Endothelial cell of umbilical vein (primary cell): ENCODE measurements around the gene CARD6. TPM values are rescaled to one million over a fixed set of nuclear protein-coding genes. Genes with fewer than 3 reads are reported as not detected.
A peak's percentile ranks its signal among the peaks of the same experiment; 100 is the strongest.

Experiments used
- BruUV-seq: library from RNA; stranded (reverse); fragments of 400-500 nt; replicated peaks from 2 replicates; lab custom pipeline; 2021; lab: Mats Ljungman, UMichigan
- CTCF ChIA-PET: fragments of 300-600, 350-600 bp; sonication (Branson Sonifier 250); formaldehyde crosslinking; loops from one replicate; lab custom pipeline; 2021; ENCODE audit warnings: antibody characterized with exemption, inconsistent platforms; lab: Charles Lee
- POLR2A ChIA-PET: fragments of 300-600, 350-600 bp; sonication (Branson Sonifier 250); formaldehyde crosslinking; loops from one replicate; lab custom pipeline; 2021; ENCODE audit warnings: antibody characterized with exemption, inconsistent platforms; lab: Charles Lee
- DNase-seq: peaks from one replicate; pipeline ENCODE4 v3.0.0-alpha.2; 2011; ENCODE audit warnings: low read depth, low spot score
- FAIRE-seq: peaks from 2 replicates; lab custom pipeline; 2011; peaks lifted over from hg19 to GRCh38; lab: Jason Lieb, UNC
- H2AFZ ChIP-seq: 2 replicates; pipeline ENCODE4 v1.6.0; 2012; ENCODE audit warnings: low read depth, low read length, control low read depth, inconsistent platforms
- H3K27ac ChIP-seq: 2 replicates; pipeline ENCODE4 v1.5.1; 2011; ENCODE audit warnings: low read depth, mild to moderate bottlenecking, control low read depth, low read length, moderate library complexity; ENCODE audit not compliant: insufficient read depth
- H3K27me3 ChIP-seq, 2 experiments: 2 replicates each; pipeline versions ENCODE4 v1.6.0 to v1.6.1; 2011; ENCODE audit warnings: low read length in 2 of 2, mixed read lengths in 1 of 2; ENCODE audit not compliant: control insufficient read depth in 2 of 2, insufficient read depth in 2 of 2
- H3K36me3 ChIP-seq, 2 experiments: 2 replicates in 1 of 2; 3 replicates in 1 of 2; pipeline ENCODE4 v1.5.1; 2011; ENCODE audit warnings: low read length in 2 of 2, mild to moderate bottlenecking in 1 of 2, moderate library complexity in 1 of 2; ENCODE audit not compliant: control insufficient read depth in 2 of 2, insufficient read depth in 2 of 2; ENCODE audit errors: extremely low read depth in 1 of 2
- H3K4me1 ChIP-seq: 3 replicates; pipeline ENCODE4 v1.5.1; 2011; ENCODE audit warnings: mild to moderate bottlenecking, low read length; ENCODE audit not compliant: control insufficient read depth, insufficient read depth; ENCODE audit errors: extremely low read depth
- H3K4me2 ChIP-seq: 2 replicates; pipeline ENCODE4 v1.6.1; 2011; ENCODE audit warnings: low read length, control low read depth, mixed read lengths; ENCODE audit not compliant: insufficient read depth
- H3K4me3 ChIP-seq, 3 experiments: fragments of 200-600 bp in 1 of 3; sonication (generic), shearing (Covaris generic) in 1 of 3; replicated peaks in 1 of 3; 2 replicates each; pipeline ENCODE4 v1.5.1; 2011 to 2016; ENCODE audit warnings: control low read depth in 3 of 3, low read length in 3 of 3, mild to moderate bottlenecking in 2 of 3, inconsistent platforms in 1 of 3, low read depth in 1 of 3, moderate library complexity in 1 of 3; ENCODE audit not compliant: insufficient read depth in 1 of 3
- H3K79me2 ChIP-seq: 2 replicates; pipeline ENCODE4 v1.6.0; 2012; ENCODE audit warnings: low read length, inconsistent platforms; ENCODE audit not compliant: control insufficient read depth, insufficient read depth
- H3K9ac ChIP-seq: replicated peaks from 2 replicates; pipeline ENCODE3; 2011; ENCODE audit warnings: low read length, control low read depth; ENCODE audit not compliant: insufficient read depth; ENCODE audit errors: extremely low read depth
- H3K9me1 ChIP-seq: replicated peaks from 3 replicates; pipeline ENCODE4 v1.6.0; 2011; ENCODE audit warnings: mild to moderate bottlenecking, low read length; ENCODE audit not compliant: control insufficient read depth, insufficient read depth; ENCODE audit errors: extremely low read depth
- H3K9me3 ChIP-seq: replicated peaks from 2 replicates; pipeline ENCODE4 v1.5.1; 2012; ENCODE audit warnings: low read length, inconsistent platforms; ENCODE audit not compliant: control insufficient read depth, insufficient read depth
- H4K20me1 ChIP-seq: replicated peaks from 2 replicates; pipeline ENCODE3; 2011; ENCODE audit warnings: mild to moderate bottlenecking, low read length; ENCODE audit not compliant: control insufficient read depth, insufficient read depth; ENCODE audit errors: extremely low read depth
- CTCF ChIP-seq, 2 donors: IDR thresholded peaks; 1 replicate in 1 of 2; 2 replicates in 1 of 2; pipeline ENCODE4 v1.5.1; 2011; ENCODE audit warnings: low read length in 2 of 2, mild to moderate bottlenecking in 2 of 2, moderate library complexity in 2 of 2, control low read depth in 1 of 2, inconsistent platforms in 1 of 2, low read depth in 1 of 2; ENCODE audit not compliant: insufficient read depth in 1 of 2; ENCODE audit errors: extremely low read depth in 1 of 2
- EZH2 ChIP-seq: IDR thresholded peaks from 2 replicates; pipeline ENCODE4 v1.6.1; 2012; ENCODE audit warnings: borderline replicate concordance, low read depth, mild to moderate bottlenecking, moderate library complexity, low read length, inconsistent platforms; ENCODE audit not compliant: severe bottlenecking
- FOS ChIP-seq: IDR thresholded peaks from 2 replicates; pipeline ENCODE4 v1.6.1; 2011; ENCODE audit warnings: mild to moderate bottlenecking, low read length, moderate library complexity, borderline replicate concordance; ENCODE audit not compliant: insufficient read depth
- GATA2 ChIP-seq: IDR thresholded peaks from 2 replicates; pipeline ENCODE4 v1.7.0; 2011; ENCODE audit warnings: low read depth, mild to moderate bottlenecking, moderate library complexity, mixed read lengths, low read length; ENCODE audit not compliant: insufficient read length, insufficient read depth
- MYC ChIP-seq: IDR thresholded peaks from one replicate; pipeline ENCODE4 v1.6.1; 2011; ENCODE audit warnings: mild to moderate bottlenecking, low read depth, low read length
- POLR2A ChIP-seq: IDR thresholded peaks from 2 replicates; pipeline ENCODE4 v1.6.1; 2012; ENCODE audit warnings: low read depth, mild to moderate bottlenecking, control low read depth, low read length
- POLR2AphosphoS5 ChIP-seq: IDR thresholded peaks from 2 replicates; pipeline ENCODE4 v1.6.1; 2012; ENCODE audit warnings: low read depth, mild to moderate bottlenecking, control low read depth, low read length, moderate library complexity; ENCODE audit not compliant: insufficient read depth
- dilution Hi-C: fragments of 300-500 bp; cut with MboI; formaldehyde crosslinking; loops from one replicate; pipeline ENCODE4 v1.15.0; 2019; ENCODE audit warnings: low sequenced_read_pairs; ENCODE audit not compliant: extremely low pct_ligation_motif_present
- intact Hi-C: fragments of 100-400 bp; cut with micrococcal nuclease; formaldehyde crosslinking; loops from one replicate; pipeline ENCODE4 v1.10.0; 2022
- polyA plus RNA-seq, 4 experiments: library from polyadenylated mRNA; depleted of rRNA in 3 of 4; stranded (reverse) in 3 of 4; unstranded in 1 of 4; fragments of >200 nt; gene quantifications; 2 replicates each; pipeline versions ENCODE4 v1.2.1 to v1.2.3, GENCODE V29; 2011 to 2012; ENCODE audit warnings: missing spikeins in 1 of 4
- total RNA-seq: library from RNA; stranded (reverse); gene quantifications from 2 replicates; pipeline ENCODE4 v1.2.3, GENCODE V29; 2021
- TF ChIP-seq, protein P1 (sequence below): IDR thresholded peaks from 2 replicates; pipeline ENCODE4 v1.6.1; 2011; ENCODE audit not compliant: insufficient read depth, insufficient read length

The CARD6 gene
- total and polyA plus RNA-seq, 2 donors (not counting 3 experiments of a cell fraction or from before 2014, with no cell fraction given), result 11.0 to 23.8 TPM

DNA sequence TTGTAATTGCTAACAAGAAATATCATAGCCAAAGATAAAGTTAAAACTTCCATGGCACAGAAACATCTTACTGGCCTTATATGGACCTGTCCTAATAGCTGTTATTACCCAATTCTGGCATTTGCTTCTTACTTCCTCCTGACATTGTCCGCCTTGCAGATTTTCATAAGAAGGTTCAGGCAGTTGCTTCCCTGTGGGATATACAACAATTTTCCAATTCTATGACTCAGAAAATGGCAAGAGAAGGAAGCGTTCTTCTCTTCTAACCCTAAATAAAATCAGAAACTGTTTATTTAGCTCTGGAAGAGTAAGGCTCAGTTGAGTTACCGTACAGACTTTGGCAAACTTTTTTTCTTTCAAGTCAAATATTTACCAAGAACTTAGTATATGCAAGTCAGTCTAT, 44.7 kb upstream of the CARD6 start:
- no peak overlapping the region for H2AFZ ChIP-seq
- POLR2A ChIA-PET, result interaction anchor here (1.0 kb wide), 1 partner anchor 35 kb away, joined by 3 read pairs; no protein-coding TSS in a partner anchor
- peak; percentile 52 for DNase-seq

GRCh38 chr5:40797273-40798011, 43.7 kb upstream of the CARD6 start:
- peak overlapping the region; percentile 96 for H3K9ac ChIP-seq
- peaks cover 19% of the 10 kb centered on the region for H3K4me1 ChIP-seq
- no peaks in the 10 kb centered on the region for H3K27me3 ChIP-seq
- dilution Hi-C loops, result no loop called here
- no peaks in the 10 kb centered on the region for H3K9me1 ChIP-seq
- no peaks in the 10 kb centered on the region for H3K36me3 ChIP-seq
- no peaks in the 10 kb centered on the region for H4K20me1 ChIP-seq
- peak; percentile 83 for DNase-seq
- TF ChIP-seq CTCF (IDR thresholded peaks at IDR 0.05; ENCODE audit: extremely low read depth in 1 of 2, insufficient read depth in 1 of 2, low read depth in 1 of 2, low read length in 2 of 2) (no peak), EZH2 (no peak), MYC (no peak), POLR2AphosphoS5 (peak; percentile 22), POLR2A (no peak), GATA2 (no peak)
- TF ChIP-seq, protein P1, sequence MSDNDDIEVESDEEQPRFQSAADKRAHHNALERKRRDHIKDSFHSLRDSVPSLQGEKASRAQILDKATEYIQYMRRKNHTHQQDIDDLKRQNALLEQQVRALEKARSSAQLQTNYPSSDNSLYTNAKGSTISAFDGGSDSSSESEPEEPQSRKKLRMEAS, result no peak
- H2AFZ ChIP-seq, result peak overlapping the region; percentile 93
- peak overlapping the region; percentile 84 for H3K4me2 ChIP-seq
- CTCF ChIA-PET, result interaction anchor here (1.0 to 1.5 kb wide), 4 partner anchors 10 to 37 kb away, joined by 3 to 7 read pairs (median 6); no protein-coding TSS in a partner anchor
- H3K9me3 ChIP-seq, result no peaks in the 10 kb centered on the region
- peak overlapping the region; percentile 93 for H3K27ac ChIP-seq
- FAIRE-seq, result peak; percentile 47
- POLR2A ChIA-PET, result interaction anchor here (0.7 to 1.0 kb wide), 2 partner anchors 24 to 34 kb away, joined by 3 read pairs; no protein-coding TSS in a partner anchor
- no TSS peak for BruUV-seq
- intact Hi-C loops, result loop anchor here (1.0 to 2.0 kb wide), 4 partner anchors 8 to 42 kb away; partner anchors contain the start of genes RPL37 and TTC33
- H3K4me3 ChIP-seq, result peak overlapping the region; percentile 38 to 96 (median 80)
- peaks cover 51% of the 10 kb centered on the region for H3K79me2 ChIP-seq

More for the DNA sequence above, 44.7 kb upstream of the CARD6 start:
- H3K9ac ChIP-seq, result peak overlapping the region; percentile 96
- H3K4me2 ChIP-seq, result peak overlapping the region; percentile 84
- TF ChIP-seq POLR2A (no peak), FOS (peak; percentile 8)
- H3K4me1 ChIP-seq, result peaks cover 24% of the 10 kb centered on the region
- H3K36me3 ChIP-seq, result no peaks in the 10 kb centered on the region
- dilution Hi-C loops (no loop called here), intact Hi-C loops (loop anchor here (2.0 kb wide), 1 partner anchor 22 kb away; no protein-coding TSS in a partner anchor)
- BruUV-seq, result no TSS peak
- H3K4me3 ChIP-seq, result peak overlapping the region; percentile 38 to 96 (median 80)
- peaks cover 5% of the 10 kb centered on the region for H4K20me1 ChIP-seq
- no peaks in the 10 kb centered on the region for H3K9me1 ChIP-seq
- CTCF ChIA-PET, result interaction anchor here (1.0 kb wide), 1 partner anchor 36 kb away, joined by 3 read pairs; no protein-coding TSS in a partner anchor
- H3K9me3 ChIP-seq, result no peaks in the 10 kb centered on the region
- H3K27ac ChIP-seq, result peak overlapping the region; percentile 93
- H3K79me2 ChIP-seq, result peaks cover 61% of the 10 kb centered on the region
- no peaks in the 10 kb centered on the region for H3K27me3 ChIP-seq
- peak; percentile 21 for FAIRE-seq
